HG03439 (cell line): ENCODE measurements around the gene HOXD12.

Source experiments
- ATAC-seq: cut with Tn5 transposase; IDR thresholded peaks from one replicate; pipeline ENCODE4 v1.9.1; 2021; ENCODE audit warnings: mild to moderate bottlenecking, moderate library complexity; ENCODE audit not compliant: unreplicated experiment

The HOXD12 gene, protein sequence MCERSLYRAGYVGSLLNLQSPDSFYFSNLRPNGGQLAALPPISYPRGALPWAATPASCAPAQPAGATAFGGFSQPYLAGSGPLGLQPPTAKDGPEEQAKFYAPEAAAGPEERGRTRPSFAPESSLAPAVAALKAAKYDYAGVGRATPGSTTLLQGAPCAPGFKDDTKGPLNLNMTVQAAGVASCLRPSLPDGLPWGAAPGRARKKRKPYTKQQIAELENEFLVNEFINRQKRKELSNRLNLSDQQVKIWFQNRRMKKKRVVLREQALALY

DNA sequence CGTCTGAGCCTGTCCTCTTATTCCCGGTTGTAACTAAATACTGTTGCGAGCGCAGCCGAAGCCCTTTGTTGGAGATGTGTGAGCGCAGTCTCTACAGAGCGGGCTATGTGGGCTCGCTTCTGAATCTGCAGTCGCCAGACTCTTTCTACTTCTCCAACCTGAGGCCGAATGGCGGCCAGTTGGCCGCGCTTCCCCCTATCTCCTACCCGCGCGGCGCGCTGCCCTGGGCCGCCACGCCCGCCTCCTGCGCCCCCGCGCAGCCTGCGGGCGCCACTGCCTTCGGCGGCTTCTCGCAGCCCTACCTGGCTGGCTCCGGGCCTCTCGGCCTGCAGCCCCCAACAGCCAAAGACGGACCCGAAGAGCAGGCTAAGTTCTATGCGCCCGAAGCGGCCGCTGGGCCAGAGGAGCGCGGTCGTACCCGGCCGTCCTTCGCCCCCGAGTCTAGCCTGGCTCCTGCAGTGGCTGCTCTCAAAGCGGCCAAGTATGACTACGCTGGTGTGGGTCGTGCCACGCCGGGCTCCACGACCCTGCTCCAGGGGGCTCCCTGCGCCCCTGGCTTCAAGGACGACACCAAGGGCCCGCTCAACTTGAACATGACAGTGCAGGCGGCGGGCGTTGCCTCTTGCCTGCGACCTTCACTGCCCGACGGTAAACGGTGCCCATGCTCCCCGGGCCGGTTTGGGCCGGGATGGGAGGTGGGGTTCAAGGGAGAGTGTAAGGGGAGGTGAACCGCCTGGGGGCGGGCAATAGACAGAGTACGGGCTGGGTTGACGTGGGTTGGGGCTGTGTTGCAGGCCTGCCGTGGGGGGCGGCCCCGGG lies at the start of gene HOXD12:
HOXD12 (plus strand) TSS at position 68 of the 819 bp plus-strand sequence; CDS start at position 75, 7 bp downstream.
- no peak for ATAC-seq

DNA sequence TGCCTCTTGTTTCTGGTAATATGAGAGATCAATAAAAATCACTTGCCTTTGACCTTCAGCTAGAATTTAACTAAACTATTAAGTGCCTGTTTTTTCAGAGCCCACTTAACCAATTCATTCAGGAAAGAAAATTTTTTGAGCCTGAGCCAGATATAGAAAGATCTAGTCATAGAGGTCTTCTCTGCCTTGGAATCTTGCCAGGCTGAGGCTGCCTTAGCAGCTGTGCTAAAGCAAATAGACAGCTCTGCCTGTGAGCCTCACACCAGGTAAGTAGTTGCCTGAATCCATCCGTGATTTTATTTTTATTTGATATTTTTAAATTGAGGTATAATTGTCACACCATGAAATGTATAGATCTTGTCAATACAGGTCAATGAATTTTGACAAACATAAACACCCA lies 43.2 kb upstream of the HOXD12 start:
- no peak for ATAC-seq

DNA sequence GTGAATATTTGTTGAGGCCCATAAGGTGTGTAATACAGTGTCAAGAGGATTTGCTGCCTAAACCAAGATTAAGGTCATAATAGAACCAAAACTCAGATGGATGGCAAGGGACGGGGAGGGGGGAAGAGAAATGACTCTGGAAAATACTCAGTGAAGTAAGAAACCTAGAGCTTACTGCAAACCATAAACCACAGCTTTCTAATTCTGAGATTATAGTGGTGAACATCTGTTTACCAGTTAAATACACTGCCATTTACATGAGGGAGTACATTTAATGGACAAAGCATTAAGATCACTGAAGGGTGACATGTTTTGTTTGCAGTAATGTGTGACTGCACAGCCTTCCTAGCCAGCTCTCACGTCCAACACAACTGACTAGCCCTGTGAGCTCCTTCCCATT lies 35.6 kb upstream of the HOXD12 start:
- ATAC-seq, result no peak

DNA sequence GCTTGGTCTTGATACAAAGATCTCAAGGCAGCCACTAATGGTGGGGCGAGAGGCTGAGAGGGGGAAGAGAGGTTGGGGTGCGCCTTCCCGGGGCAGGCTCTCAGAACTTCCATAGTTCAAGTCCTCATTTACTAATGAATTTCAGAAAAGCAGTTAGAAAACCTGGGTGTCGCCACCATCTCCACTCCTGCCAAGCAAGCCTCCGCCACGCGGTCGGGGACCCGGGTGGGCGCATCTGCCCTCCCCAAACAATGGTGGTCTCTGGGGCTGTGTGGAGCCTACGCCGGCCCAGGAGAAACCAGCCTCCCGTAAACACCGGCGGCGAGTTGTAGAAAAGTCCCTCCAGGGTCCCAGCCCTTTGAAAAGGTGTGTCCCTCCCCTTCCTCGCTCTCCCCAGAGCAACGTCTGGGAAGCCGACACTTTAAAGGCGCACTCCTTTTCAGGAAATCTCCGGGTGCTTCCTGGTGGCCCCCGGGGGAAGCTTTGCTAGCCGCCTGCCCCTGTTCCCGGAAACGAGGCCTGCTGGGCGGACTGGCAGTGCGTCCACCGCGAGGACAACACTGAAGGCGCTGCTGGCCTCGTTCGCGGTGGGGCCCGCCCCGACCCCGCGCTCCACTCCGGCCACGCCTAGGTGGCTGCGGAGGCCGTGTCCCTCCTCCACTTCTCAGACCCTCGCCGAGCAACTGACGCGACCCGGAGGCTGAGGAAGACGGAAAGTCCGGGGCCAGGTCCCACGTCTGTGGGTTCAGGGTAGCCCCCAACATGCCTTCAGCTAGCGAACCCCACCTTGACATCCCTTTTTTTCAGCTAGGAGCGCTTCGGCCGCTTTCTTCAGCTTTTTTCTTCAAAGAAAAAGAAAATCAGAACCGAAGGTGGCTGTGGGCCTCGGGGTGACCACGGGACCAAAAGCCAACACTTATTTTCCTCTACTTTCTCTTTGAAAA lies 32.7 kb upstream of the HOXD12 start:
- ATAC-seq, result no peak

DNA sequence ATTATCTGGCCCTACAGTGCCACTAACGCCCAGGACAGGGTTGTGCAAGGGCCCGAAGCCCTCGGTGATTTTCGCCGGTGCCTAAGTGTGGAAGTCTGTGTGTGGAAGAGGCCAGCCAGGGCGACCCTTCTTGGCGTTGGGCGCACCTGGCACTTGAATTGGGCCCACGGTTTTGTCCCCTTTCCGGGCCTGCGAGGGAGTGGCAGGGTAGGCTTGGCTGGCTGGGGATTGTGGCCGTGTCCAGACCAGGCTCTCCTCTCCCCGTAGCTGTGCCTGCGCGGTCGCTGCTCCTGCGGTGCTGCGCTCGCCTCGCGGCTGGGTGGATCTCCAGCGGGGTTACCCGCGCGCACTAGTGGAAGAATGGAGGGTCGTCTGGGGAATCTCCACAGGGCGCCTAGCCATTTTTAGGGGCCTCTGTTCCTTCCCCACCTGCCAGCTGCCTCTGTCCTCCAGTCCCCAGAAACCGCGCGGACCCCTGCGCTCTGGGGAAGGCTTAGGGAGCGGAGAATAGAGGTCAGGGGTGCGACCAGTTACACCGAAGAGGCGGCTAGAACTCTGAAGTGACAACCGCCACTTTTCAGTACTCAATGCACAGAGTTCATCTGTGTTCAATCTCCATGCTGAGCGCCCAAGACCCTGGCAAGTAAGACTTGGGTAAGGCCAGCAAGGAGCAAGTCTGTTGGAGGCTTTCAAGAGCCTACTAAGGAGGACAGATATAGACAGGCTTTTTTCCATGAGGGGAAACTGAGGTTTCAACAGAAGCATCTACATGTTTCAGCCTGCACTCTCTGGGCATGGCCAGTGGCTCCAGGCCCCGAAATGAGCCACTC lies 31.8 kb upstream of the HOXD12 start:
- no peak for ATAC-seq

DNA sequence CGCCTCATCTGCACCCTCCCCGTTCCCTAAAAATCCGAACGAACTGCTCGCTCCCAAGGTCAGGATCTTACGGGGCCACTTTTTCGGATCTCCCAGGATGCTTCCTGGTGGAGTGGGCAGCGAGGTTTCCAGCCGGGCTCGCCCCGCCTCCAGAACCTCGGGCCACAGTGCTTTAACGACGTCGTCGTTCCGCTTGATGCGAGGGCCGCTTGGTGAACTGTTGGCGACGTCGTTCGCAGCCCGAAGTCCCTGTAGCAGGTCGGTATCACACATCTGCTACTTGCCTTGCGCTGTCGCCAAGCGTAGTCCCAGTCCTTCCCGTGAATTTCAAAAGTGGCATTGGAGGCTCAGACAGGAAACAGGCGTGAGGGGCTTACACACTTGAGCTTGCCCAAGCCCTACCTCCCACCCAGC lies 31.2 kb upstream of the HOXD12 start:
- no peak for ATAC-seq

DNA sequence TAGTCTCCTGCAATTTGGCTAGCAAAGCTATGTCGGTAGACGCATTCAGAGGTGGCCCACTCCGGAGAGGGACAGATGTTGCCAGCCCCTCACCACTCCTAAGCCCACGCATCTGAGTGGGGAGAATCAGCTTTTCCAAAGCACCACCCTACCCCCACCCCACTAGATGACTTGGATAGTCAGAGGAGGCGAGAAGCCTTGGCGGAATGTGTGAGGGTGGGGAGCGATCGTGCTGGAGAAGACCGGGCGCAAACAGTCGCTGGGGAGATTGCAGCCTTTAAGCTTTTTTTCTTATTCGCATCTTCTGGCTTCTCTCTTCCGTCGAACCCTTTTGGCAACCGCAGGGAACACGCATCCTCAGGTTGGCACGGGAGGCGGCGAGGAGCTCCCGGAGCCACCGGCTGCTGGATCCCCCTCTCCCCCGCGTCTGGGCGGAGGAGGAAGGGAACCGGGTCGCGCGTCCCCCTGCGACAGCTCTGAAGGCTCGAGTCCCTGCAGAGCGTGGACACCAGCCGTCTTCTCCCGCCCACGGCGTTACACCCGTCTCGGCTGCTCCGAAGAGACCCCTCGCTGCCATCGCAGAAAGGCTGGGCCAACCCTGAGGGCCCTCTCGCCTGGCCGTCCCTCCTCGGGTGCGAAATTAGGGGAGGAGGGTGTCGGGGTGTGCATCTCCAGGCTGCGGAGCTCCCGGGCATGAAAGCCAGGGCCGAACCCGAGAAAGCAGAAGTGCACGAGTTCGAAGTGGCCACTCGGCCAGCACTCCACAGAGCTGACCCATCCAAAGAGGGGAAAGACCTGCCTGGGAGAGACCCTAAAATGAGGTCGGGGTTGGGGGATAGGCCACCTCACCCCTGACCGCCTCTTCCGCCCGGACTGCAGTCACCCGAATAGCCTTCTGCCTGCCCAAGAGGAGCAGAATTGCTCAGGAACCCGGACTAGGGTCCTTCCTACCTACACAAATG lies 28.0 kb upstream of the HOXD12 start:
- ATAC-seq, result no peak

DNA sequence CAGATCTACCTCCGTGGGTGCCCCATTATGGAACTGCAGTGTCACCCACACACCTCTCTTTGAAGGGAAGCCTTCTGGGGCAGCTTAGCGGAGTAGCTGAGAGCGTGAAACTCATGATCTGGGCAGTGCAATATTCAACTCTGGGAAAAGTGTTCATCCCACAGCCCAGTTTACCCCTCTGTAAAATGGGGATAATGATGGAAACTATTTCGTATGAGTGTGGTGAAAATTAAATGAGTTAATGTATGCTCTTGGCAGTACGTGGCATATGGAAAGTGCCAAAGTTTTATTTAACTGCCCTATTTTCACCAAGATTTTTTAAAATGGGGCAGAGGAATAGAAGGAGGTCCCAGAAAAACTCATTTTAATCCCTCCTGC lies 27.3 kb upstream of the HOXD12 start:
- ATAC-seq, result no peak

DNA sequence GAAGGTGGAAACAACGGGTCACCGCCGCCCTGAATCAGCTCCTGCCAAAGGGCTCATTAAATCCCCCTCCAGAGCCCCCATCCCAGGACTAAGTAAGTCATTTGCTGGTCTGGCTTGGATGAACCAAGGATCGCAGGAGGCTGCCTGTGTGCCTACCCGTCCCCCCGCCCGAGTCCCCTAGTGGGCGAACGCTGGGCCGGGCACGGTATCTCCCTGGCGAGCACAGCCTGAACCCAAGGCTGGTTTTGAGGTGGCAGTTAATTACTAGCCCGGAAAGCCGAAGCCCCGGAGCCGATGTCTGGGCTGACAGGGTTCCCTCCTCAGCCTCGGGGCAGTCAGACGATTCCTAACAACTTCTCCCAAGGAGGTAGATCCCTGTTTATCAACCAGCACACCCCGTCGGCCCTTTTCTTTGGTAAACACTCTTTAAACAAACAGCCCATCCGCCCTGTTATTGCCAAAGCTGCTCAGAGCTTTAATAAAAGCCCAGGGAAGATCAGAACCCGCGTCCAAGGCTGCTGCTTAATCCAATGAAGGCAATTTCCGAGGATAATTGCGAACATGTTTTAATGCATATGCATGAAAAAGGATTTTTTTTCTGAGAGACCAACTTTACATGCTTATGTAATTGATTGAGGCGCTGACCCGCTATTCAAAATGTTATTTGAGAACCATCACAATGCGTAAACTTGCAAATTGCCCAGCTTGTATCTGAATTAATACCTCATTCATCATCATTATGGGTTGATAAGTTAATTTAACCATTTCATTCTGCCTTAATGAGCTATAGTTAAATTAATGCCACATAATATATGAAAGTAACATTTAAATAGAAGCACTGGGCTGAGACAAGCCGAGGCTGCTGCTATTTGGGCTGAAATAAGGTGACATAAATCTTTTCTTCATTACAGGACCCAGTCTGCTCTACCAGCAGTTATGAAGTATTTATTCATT lies 26.4 kb upstream of the HOXD12 start:
- no peak for ATAC-seq

DNA sequence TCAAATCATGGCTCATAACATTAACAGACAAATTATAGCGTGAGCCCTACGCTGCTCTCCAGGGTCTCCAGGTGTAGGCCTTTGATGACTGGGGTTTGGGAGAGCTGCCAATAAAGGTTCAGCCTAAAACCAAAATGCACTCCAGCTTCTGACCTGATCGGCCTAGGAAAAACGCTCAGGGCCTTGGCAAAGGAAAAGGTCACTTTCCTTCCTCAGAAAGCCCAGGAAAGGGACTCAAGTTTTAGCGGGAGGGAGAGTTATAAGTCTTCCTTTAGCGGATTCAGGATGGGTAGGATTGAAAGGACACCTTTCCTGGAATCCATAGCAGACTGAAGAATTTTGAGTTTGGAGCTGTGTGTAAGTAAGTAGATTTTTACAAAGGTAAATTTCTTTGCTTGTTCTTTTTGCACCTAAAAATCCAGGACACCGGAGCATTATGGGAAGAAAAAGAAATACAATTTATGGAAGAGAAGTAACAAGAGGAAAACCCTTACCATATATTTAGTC lies 24.6 kb upstream of the HOXD12 start:
- ATAC-seq, result no peak

DNA sequence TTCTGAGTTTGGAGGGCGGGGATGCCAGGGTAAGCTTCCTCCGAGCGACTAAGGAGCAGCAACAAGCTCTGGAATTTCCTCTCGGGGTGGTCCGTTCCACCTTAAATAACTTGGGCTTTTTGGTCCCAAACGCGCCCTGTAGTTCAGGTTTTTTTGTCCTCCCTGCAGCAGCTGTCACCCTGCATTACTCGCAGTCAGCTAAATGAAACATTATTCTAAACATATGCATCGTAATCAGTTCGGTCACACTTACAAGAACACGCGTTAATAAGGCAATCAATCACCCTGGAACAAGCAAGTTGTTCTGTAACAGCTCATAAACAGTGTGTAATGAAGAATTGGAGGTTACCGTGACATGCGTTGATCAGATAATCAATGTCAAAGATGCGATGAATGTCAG lies 24.1 kb upstream of the HOXD12 start:
- ATAC-seq, result no peak

DNA sequence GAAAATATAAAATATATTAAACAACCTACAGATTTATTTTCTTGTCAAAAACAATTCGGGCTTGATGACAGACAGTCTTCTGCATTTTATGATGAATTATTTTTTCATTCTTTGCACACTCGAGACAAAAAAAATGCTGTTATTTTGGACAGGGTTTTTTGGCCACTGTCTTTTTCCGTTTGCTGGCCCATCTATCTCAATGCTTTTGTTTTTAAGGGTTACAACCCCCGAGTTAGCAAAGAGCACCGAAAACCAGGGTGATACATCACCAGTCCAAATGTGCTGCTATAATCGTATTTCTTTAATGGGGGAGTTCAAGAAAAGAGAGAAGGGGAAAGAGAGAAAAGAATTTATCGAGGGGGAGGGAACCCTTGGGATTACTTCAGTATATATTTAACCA lies 23.5 kb upstream of the HOXD12 start:
- ATAC-seq, result no peak

DNA sequence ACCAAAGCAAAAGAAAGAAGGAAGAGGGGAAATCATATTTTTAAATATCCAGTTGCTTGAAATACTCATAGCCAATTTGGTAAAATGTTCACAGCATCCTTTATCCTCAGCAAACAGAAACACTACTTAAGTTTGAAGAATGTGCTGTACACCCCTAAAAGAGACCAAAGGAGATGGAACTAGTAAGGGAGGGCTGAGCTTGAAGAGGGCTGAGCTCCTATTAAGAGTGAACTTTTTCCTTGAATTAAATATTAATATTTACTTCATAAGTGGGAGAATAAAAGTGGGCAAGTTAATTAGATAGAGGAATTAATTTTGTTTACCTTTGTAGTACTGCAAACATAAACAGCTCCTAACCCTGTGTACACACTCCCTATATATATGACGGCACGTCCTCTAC lies 22.8 kb upstream of the HOXD12 start:
- ATAC-seq, result no peak

DNA sequence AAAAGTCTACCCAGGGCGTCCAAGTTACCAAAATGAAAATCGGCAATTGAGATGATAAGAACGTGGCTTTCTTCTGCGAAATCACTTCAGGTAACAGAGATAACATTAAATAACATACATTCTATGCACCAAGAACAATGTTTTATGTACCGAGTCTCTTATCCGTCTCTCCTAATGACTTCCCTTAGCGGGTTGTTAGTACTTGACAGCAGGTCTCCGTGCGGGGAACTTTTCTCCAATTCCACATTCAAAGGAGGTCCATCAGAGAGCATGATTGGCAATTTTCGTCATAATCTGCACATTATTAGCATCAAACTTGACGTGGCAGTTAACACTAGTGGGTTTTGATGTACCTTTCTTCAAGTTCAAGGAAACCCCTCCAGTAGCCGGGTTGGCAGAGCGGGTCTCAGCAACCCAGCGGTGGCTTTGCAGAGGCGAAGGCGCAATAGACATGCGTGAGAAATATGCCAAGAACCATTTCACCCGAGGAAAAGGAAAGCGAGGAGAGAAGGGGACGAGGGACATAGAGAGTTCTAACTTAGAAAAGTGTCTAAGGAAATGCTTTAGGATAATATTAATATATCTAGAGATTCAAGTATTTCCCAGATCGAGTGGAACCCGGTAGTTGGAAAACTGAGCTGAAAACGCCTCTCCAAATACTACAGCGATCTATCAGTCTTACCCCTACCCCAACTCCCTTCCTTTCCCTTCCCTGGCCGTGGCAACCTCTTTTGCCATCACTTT lies 20.9 kb upstream of the HOXD12 start:
- no peak for ATAC-seq

DNA sequence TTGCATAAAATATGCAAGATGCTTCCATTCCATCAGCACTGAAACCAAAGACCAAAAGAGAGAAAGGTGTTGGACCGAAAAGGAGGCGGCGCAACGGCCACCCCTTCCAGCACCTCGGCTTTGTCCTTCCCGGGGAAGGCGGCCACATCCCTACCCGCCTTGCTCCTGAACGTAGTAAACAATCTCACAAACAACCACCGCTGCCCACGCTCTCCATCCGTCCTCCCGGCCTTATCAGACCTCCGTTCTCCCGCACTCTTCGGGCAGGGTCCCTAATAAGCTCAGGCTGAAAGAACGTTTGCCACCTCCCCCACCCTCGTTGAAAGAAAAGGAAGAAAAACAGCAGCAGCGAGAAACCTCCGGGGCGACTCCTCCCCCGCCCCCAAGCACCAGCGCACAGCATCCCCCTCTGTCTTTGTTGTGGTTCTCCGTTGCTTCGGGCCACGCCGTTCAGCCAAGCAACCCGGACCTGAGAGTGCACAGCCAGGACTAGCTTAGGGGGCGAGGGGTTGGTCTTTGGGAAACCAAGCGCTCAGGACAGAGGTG lies 20.2 kb upstream of the HOXD12 start:
- no peak for ATAC-seq

DNA sequence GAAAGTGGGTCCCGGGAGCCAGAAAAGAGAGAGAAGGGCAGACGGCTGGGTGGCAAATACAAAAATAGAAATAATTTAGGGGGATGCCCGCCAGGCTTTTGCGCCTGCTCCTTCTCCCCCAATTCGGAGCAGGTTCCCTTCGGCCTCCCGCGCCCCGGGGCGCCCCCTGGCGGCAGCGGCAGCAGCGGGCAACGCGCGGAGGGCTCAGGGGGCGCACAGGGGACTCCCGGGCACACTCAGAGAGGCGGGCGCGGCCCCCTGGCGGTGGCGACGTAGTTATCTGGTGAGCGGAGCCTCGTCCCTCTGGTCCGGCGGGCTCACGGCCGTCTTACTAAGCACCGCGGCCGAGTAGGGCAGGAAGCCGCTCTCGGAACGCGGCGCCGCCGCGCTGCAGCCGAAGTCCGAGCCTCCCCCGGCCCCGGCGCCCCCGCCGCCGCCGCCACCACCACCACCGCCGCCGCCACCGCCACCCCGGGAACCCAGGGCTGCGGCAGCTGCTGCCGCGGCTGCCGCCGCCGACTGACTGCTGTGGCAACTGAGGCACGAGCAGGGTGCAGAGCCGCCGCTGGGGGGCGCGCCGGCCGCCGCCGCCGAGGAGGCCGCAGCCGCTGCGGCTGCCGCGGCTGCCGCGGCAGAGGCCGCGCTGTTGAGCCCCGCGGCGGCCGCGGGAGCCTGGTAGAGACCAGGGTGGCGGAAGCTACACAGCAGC lies 19.6 kb upstream of the HOXD12 start:
- ATAC-seq, result no peak
